Measurements from ENCODE around the gene CLBA1.

CLBA1 gene

GRCh38 chr14:104968541-104969401, 16.8 kb upstream of the CLBA1 start:
- no peak for DNase-seq (ENCODE audit: low read depth)

- no peak for DNase-seq (ENCODE audit: low read depth)
Measured at GRCh38 chr14:104969741-104970230, 15.8 kb upstream of the CLBA1 start.

- no peak for DNase-seq (ENCODE audit: low read depth)
Measured at GRCh38 chr14:104970231-104971068, 15.1 kb upstream of the CLBA1 start.

- DNase-seq (ENCODE audit: low read depth) = no peak
Measured at GRCh38 chr14:104971447-104972240, 13.9 kb upstream of the CLBA1 start.

- no peak for DNase-seq (ENCODE audit: low read depth)
Measured at GRCh38 chr14:104972301-104973134, 13.1 kb upstream of the CLBA1 start.

GRCh38 chr14:104973135-104973384, 12.5 kb upstream of the CLBA1 start:
- DNase-seq (ENCODE audit: low read depth) = no peak

- DNase-seq (ENCODE audit: low read depth) = no peak
Measured at GRCh38 chr14:104973385-104974145, 12.0 kb upstream of the CLBA1 start.

- DNase-seq (ENCODE audit: low read depth) = no peak
Measured at GRCh38 chr14:104974146-104974541, 11.4 kb upstream of the CLBA1 start.

GRCh38 chr14:104974665-104975390, 10.8 kb upstream of the CLBA1 start:
- DNase-seq (ENCODE audit: low read depth) = no peak

GRCh38 chr14:104975481-104976197, 9.9 kb upstream of the CLBA1 start:
- no peak for DNase-seq (ENCODE audit: low read depth)

GRCh38 chr14:104976198-104977007, 9.2 kb upstream of the CLBA1 start:
- peak; percentile 75 for DNase-seq (ENCODE audit: low read depth)

- no peak for DNase-seq (ENCODE audit: low read depth)
Measured at GRCh38 chr14:104977008-104977680, 8.4 kb upstream of the CLBA1 start.

GRCh38 chr14:104977681-104978653, 7.6 kb upstream of the CLBA1 start, which contains the start of gene AHNAK2:
Gene AHNAK2, minus strand, starts transcription at chr14:104978374. Its CDS starts 137 bp downstream, at chr14:104978237.
- no peak for DNase-seq (ENCODE audit: low read depth)

GRCh38 chr14:104978746-104979691, 6.6 kb upstream of the CLBA1 start:
- DNase-seq (ENCODE audit: low read depth) = no peak
